SU-DHL-6 (cell line): ENCODE data around the gene DDX28.

Source experiments
- CTCF ChIP-seq: fragments of 200-600 bp; sonication (generic); IDR thresholded peaks from one replicate; pipeline ENCODE4 v1.5.1; 2017; ENCODE audit warnings: antibody characterized with exemption, mild to moderate bottlenecking, low read length, moderate library complexity; ENCODE audit not compliant: insufficient read depth, poor library complexity, severe bottlenecking
- EZH2phosphoT487 ChIP-seq: fragments of 200-600 bp; sonication (generic), shearing (Covaris generic); conservative IDR thresholded peaks from 2 replicates; pipeline ENCODE4 v1.6.1; 2018; ENCODE audit warnings: mild to moderate bottlenecking, antibody characterized with exemption, low read length, moderate library complexity, mixed read lengths

- TF ChIP-seq CTCF (no peak), EZH2phosphoT487 (no peak)
Measured at GRCh38 chr16:68035227-68035626, 12.2 kb upstream of the DDX28 start.
